Measurements from ENCODE around the gene ZBTB18.

ZBTB18 gene

DNA sequence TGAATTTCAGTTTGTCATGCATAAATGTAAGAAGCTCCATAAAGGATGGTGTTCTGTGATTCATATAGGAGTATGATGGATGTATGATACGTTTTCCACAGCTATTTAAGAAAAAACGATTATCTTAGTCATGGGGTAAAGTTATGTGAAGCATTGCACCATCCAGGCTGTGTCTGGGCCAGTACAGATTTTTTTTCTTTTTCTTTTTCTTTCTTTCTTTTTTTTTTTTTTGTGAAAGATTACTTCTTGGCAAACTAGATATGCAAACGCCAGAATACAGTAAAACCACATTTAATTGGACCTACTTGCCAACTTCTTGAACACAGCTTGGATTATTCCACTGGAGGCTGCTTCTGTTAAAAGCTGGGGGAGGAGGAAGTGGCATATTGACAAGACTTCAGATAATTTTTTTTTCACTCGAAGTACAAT, 14.9 kb downstream of the ZBTB18 start:
- no peak overlapping the region for H3K4me3 ChIP-seq (ENCODE audit: low read depth, low read length)
- DNase-seq (ENCODE audit: low read depth), result peak; percentile 41
- TF ChIP-seq, protein P1, sequence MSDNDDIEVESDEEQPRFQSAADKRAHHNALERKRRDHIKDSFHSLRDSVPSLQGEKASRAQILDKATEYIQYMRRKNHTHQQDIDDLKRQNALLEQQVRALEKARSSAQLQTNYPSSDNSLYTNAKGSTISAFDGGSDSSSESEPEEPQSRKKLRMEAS (IDR thresholded peaks at IDR 0.05; ENCODE audit: low read depth, low read length), result no peak
- TF ChIP-seq, protein P2, sequence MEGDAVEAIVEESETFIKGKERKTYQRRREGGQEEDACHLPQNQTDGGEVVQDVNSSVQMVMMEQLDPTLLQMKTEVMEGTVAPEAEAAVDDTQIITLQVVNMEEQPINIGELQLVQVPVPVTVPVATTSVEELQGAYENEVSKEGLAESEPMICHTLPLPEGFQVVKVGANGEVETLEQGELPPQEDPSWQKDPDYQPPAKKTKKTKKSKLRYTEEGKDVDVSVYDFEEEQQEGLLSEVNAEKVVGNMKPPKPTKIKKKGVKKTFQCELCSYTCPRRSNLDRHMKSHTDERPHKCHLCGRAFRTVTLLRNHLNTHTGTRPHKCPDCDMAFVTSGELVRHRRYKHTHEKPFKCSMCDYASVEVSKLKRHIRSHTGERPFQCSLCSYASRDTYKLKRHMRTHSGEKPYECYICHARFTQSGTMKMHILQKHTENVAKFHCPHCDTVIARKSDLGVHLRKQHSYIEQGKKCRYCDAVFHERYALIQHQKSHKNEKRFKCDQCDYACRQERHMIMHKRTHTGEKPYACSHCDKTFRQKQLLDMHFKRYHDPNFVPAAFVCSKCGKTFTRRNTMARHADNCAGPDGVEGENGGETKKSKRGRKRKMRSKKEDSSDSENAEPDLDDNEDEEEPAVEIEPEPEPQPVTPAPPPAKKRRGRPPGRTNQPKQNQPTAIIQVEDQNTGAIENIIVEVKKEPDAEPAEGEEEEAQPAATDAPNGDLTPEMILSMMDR (IDR thresholded peaks at IDR 0.05; ENCODE audit: low read depth, low read length), result no peak
- TF ChIP-seq MYC (IDR thresholded peaks at IDR 0.05; ENCODE audit: low read depth, low read length) (no peak), POLR2A (IDR thresholded peaks at IDR 0.05; ENCODE audit: extremely low read depth, insufficient read length) (no peak)

DNA sequence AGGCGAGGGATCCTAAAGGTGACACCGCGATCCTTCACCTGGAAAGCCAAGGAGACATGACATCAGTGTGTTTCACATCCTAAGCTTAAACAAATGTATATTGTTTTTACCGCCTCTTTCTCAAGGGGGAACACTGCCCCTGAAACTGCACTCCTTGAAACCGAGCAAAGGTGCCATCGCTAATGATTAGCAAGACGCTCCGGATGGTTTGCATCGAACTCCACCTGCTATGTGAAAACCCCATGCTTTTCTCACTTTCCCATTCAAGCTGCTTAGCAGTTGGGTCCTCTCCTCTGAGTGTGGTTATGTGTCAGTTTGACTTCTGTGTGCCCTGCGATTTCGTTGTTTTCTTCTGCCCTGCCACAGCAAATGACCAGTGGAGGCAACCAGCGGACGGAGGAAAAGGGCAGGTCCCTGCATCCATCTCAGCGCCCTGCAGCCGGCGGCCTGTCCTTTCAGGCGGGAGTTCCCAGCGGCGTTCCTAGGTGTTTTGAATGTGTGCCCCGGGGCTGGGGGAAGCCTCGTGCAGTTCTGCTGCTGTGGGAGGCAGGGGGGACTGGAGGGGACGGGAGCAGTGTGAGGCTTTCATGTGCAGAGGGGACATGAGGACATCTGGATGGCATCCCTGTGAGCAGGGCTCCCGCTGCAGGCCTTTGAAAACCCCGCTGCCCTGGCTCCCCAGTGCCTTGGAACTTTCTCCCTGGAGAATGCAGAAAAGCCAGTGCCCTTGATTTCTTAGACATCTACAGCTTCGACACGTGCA, 16.1 kb downstream of the ZBTB18 start:
- no peak overlapping the region for H3K4me3 ChIP-seq (ENCODE audit: low read depth, low read length)
- no peak for DNase-seq (ENCODE audit: low read depth)
- no peak for TF ChIP-seq POLR2A (IDR thresholded peaks at IDR 0.05; ENCODE audit: extremely low read depth, insufficient read length)
- TF ChIP-seq, protein P2 (IDR thresholded peaks at IDR 0.05; ENCODE audit: low read depth, low read length), result no peak
- no peak for TF ChIP-seq MYC (IDR thresholded peaks at IDR 0.05; ENCODE audit: low read depth, low read length)
- TF ChIP-seq, protein P1 (IDR thresholded peaks at IDR 0.05; ENCODE audit: low read depth, low read length), result no peak

DNA sequence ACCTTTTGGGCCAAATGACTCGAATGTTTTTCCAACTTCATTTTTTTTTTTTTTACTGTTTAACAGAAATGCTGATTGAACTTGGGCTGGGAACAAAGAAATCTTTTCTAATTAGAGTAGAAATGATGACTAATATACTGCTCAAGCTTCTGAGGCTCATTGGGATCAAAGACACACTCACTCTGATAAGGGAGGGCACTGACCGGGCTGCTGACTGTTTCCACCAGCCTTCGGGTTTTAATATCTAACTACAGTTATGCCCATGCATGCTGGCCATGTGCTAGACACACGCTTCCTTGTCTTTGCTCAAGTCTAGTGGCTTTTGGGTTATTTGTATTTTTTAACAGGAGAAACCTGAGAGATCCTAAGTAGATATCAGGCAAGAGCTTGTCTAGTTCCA, 16.8 kb downstream of the ZBTB18 start:
- TF ChIP-seq MYC (IDR thresholded peaks at IDR 0.05; ENCODE audit: low read depth, low read length) (no peak), POLR2A (IDR thresholded peaks at IDR 0.05; ENCODE audit: extremely low read depth, insufficient read length) (no peak)
- TF ChIP-seq, protein P2 (IDR thresholded peaks at IDR 0.05; ENCODE audit: low read depth, low read length), result no peak
- TF ChIP-seq, protein P1 (IDR thresholded peaks at IDR 0.05; ENCODE audit: low read depth, low read length), result no peak
- DNase-seq (ENCODE audit: low read depth), result no peak
- no peak overlapping the region for H3K4me3 ChIP-seq (ENCODE audit: low read depth, low read length)

DNA sequence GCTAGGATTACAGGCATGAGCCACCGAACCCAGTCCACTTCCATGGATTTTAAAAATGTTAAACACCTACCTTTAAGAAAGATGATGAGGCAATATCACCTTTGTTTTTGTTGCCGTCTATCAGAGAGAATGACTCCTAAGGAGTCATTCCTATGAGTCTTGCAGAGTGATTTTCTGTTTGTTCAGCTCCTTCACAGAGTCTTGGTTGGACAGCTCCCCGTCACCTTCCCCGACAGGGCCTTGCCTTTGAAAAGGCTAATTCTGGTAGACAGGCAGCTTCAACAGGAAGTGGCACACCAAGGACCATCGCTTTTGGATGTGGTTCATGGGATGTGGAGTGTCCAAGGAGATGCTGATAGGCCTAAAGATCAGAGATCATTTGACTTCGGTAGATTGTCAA, 17.5 kb downstream of the ZBTB18 start:
- DNase-seq (ENCODE audit: low read depth), result no peak
- H3K4me3 ChIP-seq (ENCODE audit: low read depth, low read length), result no peak overlapping the region
- TF ChIP-seq MYC (IDR thresholded peaks at IDR 0.05; ENCODE audit: low read depth, low read length), result no peak

DNA sequence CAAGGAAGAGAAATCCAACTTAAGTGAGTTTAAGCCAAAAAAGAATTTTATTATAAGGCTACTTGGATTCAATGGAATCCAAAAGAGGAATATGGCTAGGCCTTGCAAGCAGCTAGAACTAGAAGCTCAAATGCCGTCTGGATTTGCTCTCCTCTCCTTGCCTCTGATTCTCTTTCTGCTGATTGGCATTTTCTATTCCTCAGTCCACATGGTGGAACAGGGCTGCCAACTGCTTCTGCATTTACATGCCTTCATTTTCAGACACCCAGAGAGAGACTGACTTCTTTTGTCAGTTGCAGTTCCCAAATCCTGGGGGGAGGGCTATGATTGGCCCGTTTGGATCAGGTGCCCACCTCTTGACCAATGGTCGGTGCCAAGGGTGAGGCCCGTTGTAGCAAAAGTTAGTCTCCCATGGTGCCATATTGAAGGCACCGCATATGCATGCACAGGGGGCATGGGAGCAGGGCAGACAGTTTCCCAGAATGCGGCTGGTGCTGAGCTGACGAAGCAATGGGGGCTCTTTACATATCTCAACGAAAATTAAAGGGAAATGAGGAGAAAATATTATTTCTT, 18.3 kb downstream of the ZBTB18 start:
- TF ChIP-seq MYC (IDR thresholded peaks at IDR 0.05; ENCODE audit: low read depth, low read length) (no peak), POLR2A (IDR thresholded peaks at IDR 0.05; ENCODE audit: extremely low read depth, insufficient read length) (no peak)
- TF ChIP-seq, protein P2 (IDR thresholded peaks at IDR 0.05; ENCODE audit: low read depth, low read length), result no peak
- TF ChIP-seq, protein P1 (IDR thresholded peaks at IDR 0.05; ENCODE audit: low read depth, low read length), result no peak
- no peak for DNase-seq (ENCODE audit: low read depth)
- H3K4me3 ChIP-seq (ENCODE audit: low read depth, low read length), result no peak overlapping the region

DNA sequence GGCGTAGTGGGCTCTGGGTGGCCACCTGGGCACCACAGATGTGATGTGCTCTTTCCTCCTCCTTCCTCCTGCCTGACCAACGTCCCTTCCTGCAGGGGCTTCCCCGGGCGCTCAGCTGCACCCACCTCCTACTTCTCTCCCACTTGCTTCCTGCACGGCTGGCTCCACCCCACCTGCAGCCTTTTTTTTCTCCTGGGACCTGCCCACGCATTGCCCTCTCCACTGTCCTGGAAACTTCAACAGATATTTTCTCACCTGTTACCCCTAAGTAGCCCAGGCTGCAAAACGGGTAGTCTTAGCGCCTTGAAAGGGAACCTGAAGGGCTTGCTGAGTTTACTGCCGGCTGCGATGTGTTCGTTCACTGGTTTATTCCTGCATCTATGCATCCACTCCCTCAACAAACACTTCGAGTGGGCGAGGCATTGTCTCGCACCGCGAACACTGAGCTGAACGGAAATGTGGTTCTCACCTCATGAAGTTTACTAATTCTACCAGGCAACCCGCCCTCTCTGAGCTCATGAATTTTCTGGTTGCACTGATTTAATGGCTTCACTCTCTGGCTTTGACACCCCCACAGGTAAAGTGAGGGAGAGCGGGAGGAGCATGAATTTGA, 23.6 kb downstream of the ZBTB18 start:
- TF ChIP-seq, protein P2 (IDR thresholded peaks at IDR 0.05; ENCODE audit: low read depth, low read length), result no peak
- TF ChIP-seq, protein P1 (IDR thresholded peaks at IDR 0.05; ENCODE audit: low read depth, low read length), result no peak
- TF ChIP-seq POLR2A (IDR thresholded peaks at IDR 0.05; ENCODE audit: extremely low read depth, insufficient read length), result no peak
- H3K4me3 ChIP-seq (ENCODE audit: low read depth, low read length), result no peak overlapping the region
- no peak for DNase-seq (ENCODE audit: low read depth)
